MCF 10A (cell line): ENCODE results near the gene EIF5B. TPM values are rescaled to one million over a fixed set of nuclear protein-coding genes. Genes with fewer than 3 reads are reported as not detected.

ENCODE experiments used
- BruUV-seq: library from RNA; stranded (reverse); fragments of 400-500 nt; replicated peaks from 2 replicates; lab custom pipeline; 2021; lab: Mats Ljungman, UMichigan
- CTCF ChIA-PET: fragments of 300-600 bp; sonication (Branson Sonifier 250); formaldehyde crosslinking; extraction: SDS; loops from one replicate; lab custom pipeline; 2021; ENCODE audit warnings: antibody characterized with exemption, inconsistent platforms; lab: Yijun Ruan, JAX
- POLR2A ChIA-PET: fragments of 300-600, 350-650 bp; sonication (Branson Sonifier 250); formaldehyde crosslinking; extraction: SDS; loops from one replicate; lab custom pipeline; 2020; ENCODE audit warnings: antibody characterized with exemption, inconsistent platforms; lab: Yijun Ruan, JAX
- DNase-seq: peaks from one replicate; pipeline ENCODE4 v3.0.0-alpha.2; 2018; ENCODE audit not compliant: unreplicated experiment
- H3K27ac Mint-ChIP-seq: one replicate; pipeline ENCODE4 v1.8.0; 2022; ENCODE audit warnings: mild to moderate bottlenecking, low read depth, mixed read lengths; ENCODE audit not compliant: unreplicated experiment
- H3K27me3 Mint-ChIP-seq: one replicate; pipeline ENCODE4 v1.8.0; 2022; ENCODE audit warnings: mixed read lengths; ENCODE audit not compliant: insufficient read depth, unreplicated experiment
- H3K36me3 Mint-ChIP-seq: one replicate; pipeline ENCODE4 v1.8.0; 2022; ENCODE audit warnings: mild to moderate bottlenecking, moderate library complexity, mixed read lengths; ENCODE audit not compliant: insufficient read depth, unreplicated experiment
- H3K4me1 Mint-ChIP-seq: one replicate; pipeline ENCODE4 v1.8.0; 2022; ENCODE audit warnings: mixed read lengths; ENCODE audit not compliant: insufficient read depth, unreplicated experiment
- H3K4me3 Mint-ChIP-seq: one replicate; pipeline ENCODE4 v1.8.0; 2022; ENCODE audit warnings: mild to moderate bottlenecking, moderate library complexity, mixed read lengths; ENCODE audit not compliant: unreplicated experiment
- H3K9me3 Mint-ChIP-seq: one replicate; pipeline ENCODE4 v1.8.0; 2022; ENCODE audit warnings: mixed read lengths; ENCODE audit not compliant: unreplicated experiment
- intact Hi-C: fragments of 100-400 bp; cut with micrococcal nuclease; formaldehyde crosslinking; loops from 2 replicates; pipeline ENCODE4 v1.14.1; 2022
- total RNA-seq: library from RNA; stranded (reverse); gene quantifications from 2 replicates; pipeline ENCODE4 v1.2.3, GENCODE V29; 2022
- TF ChIP-seq, protein P1 (sequence below): fragments of 200-600 bp; IDR thresholded peaks from one replicate; pipeline ENCODE4 v1.8.0; 2022; ENCODE audit warnings: antibody characterized with exemption, mild to moderate bottlenecking; ENCODE audit not compliant: unreplicated experiment

Gene EIF5B
- total RNA-seq, 1 experiment from 2014 or later: 55.5 TPM

DNA sequence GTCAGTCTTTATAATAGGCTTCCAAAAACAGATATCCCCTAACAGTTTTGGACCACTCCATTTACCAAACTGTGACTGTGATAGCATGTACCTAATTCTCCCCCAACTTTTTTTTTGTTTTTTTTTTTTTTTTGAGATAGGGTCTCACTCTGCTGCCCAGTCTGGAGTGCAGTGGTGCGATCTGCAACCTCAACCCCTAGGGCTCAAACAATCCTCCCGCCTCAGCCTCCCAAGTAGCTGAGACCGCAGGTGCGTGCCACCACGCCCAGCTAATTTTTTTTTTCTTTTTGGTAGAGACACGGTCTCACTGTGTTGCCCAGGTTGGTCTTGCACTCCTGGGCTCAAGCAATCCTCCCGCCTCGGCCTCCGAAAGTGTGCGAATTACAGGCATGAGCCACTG lies 99.7 kb downstream of the EIF5B start:
- Mint-ChIP-seq H3K27ac (no peak overlapping the region), H3K27me3 (no peaks in the 10 kb centered on the region), H3K9me3 (no peaks in the 10 kb centered on the region), H3K36me3 (peaks cover 36% of the 10 kb centered on the region), H3K4me1 (no peaks in the 10 kb centered on the region), H3K4me3 (no peak overlapping the region)
- POLR2A ChIA-PET: interaction anchor here (0.6 to 1.0 kb wide), 2 partner anchors 18 to 45 kb away, joined by 3 read pairs; no protein-coding TSS in a partner anchor
- no TSS peak for BruUV-seq
- CTCF ChIA-PET: interaction anchor here (0.7 to 1.3 kb wide), 2 partner anchors 9 to 825 kb away, joined by 4 to 6 read pairs; no protein-coding TSS in a partner anchor
- TF ChIP-seq, protein P1, sequence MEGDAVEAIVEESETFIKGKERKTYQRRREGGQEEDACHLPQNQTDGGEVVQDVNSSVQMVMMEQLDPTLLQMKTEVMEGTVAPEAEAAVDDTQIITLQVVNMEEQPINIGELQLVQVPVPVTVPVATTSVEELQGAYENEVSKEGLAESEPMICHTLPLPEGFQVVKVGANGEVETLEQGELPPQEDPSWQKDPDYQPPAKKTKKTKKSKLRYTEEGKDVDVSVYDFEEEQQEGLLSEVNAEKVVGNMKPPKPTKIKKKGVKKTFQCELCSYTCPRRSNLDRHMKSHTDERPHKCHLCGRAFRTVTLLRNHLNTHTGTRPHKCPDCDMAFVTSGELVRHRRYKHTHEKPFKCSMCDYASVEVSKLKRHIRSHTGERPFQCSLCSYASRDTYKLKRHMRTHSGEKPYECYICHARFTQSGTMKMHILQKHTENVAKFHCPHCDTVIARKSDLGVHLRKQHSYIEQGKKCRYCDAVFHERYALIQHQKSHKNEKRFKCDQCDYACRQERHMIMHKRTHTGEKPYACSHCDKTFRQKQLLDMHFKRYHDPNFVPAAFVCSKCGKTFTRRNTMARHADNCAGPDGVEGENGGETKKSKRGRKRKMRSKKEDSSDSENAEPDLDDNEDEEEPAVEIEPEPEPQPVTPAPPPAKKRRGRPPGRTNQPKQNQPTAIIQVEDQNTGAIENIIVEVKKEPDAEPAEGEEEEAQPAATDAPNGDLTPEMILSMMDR: no peak
- intact Hi-C loops: no loop called here
- DNase-seq: no peak

DNA sequence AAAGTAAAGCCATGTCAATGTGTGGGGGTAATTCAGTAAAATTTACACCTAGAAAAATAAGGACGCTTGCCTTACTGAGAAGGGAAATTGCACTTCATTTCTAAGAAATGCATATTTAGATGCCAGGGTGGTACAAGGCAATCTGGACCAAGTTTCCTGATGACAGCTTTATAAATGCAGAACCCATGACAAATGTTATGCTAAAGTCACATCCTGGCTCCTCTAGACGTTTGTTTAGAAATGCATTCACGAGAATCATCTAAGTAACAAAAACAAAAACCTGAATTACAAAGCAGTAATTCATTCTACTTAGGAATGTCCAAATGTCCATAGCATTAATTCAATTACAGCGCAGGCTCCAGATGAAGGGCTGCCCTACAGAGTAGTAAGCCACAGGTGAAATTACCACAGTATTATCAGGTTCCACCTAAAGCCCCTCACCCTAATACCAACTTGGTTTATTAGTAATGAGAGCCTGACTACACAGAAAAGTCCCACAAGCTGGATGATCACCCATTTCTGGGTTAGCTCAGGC lies 102.8 kb downstream of the EIF5B start:
- intact Hi-C loops: no loop called here
- Mint-ChIP-seq H3K4me1 (peaks cover 6% of the 10 kb centered on the region), H3K27me3 (no peaks in the 10 kb centered on the region), H3K9me3 (no peaks in the 10 kb centered on the region), H3K4me3 (no peak overlapping the region), H3K36me3 (peaks cover 46% of the 10 kb centered on the region), H3K27ac (no peak overlapping the region)
- no TSS peak for BruUV-seq
- CTCF ChIA-PET: interaction anchor here (0.7 to 1.7 kb wide), 6 partner anchors 10 to 87 kb away, joined by 3 to 5 read pairs (median 4); no protein-coding TSS in a partner anchor
- POLR2A ChIA-PET: interaction anchor here (0.9 to 1.2 kb wide), 3 partner anchors 12 to 260 kb away, joined by 3 read pairs; no protein-coding TSS in a partner anchor
- TF ChIP-seq, protein P1: no peak
- no peak for DNase-seq

DNA sequence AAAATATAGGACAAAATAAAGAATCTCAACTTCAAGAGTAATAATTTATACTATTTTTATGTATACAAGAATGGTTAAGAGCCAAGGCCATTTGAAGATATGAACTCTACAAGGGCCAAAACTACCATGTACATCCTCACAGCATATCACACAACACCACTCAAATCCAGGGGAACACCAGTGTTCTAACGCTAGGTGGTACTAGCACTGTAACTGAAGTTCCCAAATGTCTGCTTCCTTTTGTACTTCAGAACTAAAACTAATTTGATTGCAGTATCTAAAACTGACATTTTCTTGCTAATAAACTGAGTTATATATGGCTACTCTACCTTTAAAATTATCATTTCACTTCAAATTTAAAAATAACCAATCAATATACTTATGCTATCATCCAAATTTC lies 105.6 kb downstream of the EIF5B start:
- H3K36me3 Mint-ChIP-seq: peaks cover 42% of the 10 kb centered on the region
- peaks cover 6% of the 10 kb centered on the region for H3K4me1 Mint-ChIP-seq
- ChIA-PET POLR2A (interaction anchor here (1.1 to 1.2 kb wide), 2 partner anchors 10 to 29 kb away, joined by 3 to 4 read pairs; no protein-coding TSS in a partner anchor), CTCF (interaction anchor here (0.6 to 1.5 kb wide), 4 partner anchors 10 to 1039 kb away, joined by 3 to 7 read pairs (median 4); no protein-coding TSS in a partner anchor)
- TF ChIP-seq, protein P1: no peak
- no peaks in the 10 kb centered on the region for H3K9me3 Mint-ChIP-seq
- peak; percentile 32 for DNase-seq
- H3K27me3 Mint-ChIP-seq: no peaks in the 10 kb centered on the region
- intact Hi-C loops: loop anchor here (1.0 kb wide), 1 partner anchor 47 kb away; the partner anchor contains the start of gene REV1
- no peak overlapping the region for H3K27ac Mint-ChIP-seq
- H3K4me3 Mint-ChIP-seq: no peak overlapping the region
- BruUV-seq: no TSS peak

DNA sequence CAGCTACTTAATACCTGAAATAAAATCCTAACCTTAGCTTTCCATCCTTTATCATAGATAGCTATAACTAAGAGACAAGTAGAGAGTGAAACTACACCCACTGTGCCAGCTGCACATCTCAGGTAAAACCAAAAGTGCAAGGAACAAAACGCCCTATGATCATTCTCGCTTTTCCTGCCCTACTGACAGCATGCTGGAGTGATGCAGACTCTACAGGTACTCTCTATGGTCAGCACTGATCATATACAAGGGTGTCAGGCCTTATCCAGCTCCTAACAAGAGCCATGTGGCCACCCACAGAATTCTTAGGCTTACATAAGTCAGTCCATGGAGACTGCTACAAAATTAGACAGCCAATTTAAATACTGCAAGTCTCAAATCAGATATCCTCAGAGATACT lies 107.0 kb downstream of the EIF5B start:
- ChIA-PET CTCF (interaction anchor here (1.5 kb wide), 1 partner anchor 47 kb away, joined by 6 read pairs; no protein-coding TSS in a partner anchor), POLR2A (interaction anchor here (0.7 kb wide), 1 partner anchor 16 kb away, joined by 3 read pairs; no protein-coding TSS in a partner anchor)
- Mint-ChIP-seq H3K9me3 (no peaks in the 10 kb centered on the region), H3K27ac (no peak overlapping the region), H3K36me3 (peaks cover 39% of the 10 kb centered on the region), H3K4me3 (no peak overlapping the region), H3K4me1 (peaks cover 14% of the 10 kb centered on the region), H3K27me3 (no peaks in the 10 kb centered on the region)
- DNase-seq: no peak
- BruUV-seq: no TSS peak
- intact Hi-C loops: no loop called here
- TF ChIP-seq, protein P1: no peak
